ENCODE measurements around the gene GSTA2. TPM values are rescaled to one million over a fixed set of nuclear protein-coding genes. Genes with fewer than 3 reads are reported as not detected.

Gene GSTA2
- total RNA-seq, 1 donor from 2014 or later: not detected

- no peak for TF ChIP-seq CTCF (conservative IDR thresholded peaks at IDR 0.05; ENCODE audit: low read depth, low read length)
- DNase-seq (ENCODE audit: low read depth): no peak
- no peak overlapping the region for H3K4me3 ChIP-seq (ENCODE audit: low read depth, low read length)
Observed at GRCh38 chr6:52746213-52746612, 17.1 kb downstream of the GSTA2 start.

- TF ChIP-seq CTCF (conservative IDR thresholded peaks at IDR 0.05; ENCODE audit: low read depth, low read length): no peak
- no peak for DNase-seq (ENCODE audit: low read depth)
- H3K4me3 ChIP-seq (ENCODE audit: low read depth, low read length): no peak overlapping the region
Observed at GRCh38 chr6:52745764-52746201, 17.5 kb downstream of the GSTA2 start.

GRCh38 chr6:52741872-52742271, 21.4 kb downstream of the GSTA2 start:
- no peak for DNase-seq (ENCODE audit: low read depth)
- TF ChIP-seq CTCF (conservative IDR thresholded peaks at IDR 0.05; ENCODE audit: low read depth, low read length): no peak
- H3K4me3 ChIP-seq (ENCODE audit: low read depth, low read length): no peak overlapping the region

GRCh38 chr6:52739627-52740026, 23.6 kb downstream of the GSTA2 start:
- no peak for TF ChIP-seq CTCF (conservative IDR thresholded peaks at IDR 0.05; ENCODE audit: low read depth, low read length)
- no peak overlapping the region for H3K4me3 ChIP-seq (ENCODE audit: low read depth, low read length)
- no peak for DNase-seq (ENCODE audit: low read depth)

- no peak for TF ChIP-seq CTCF (conservative IDR thresholded peaks at IDR 0.05; ENCODE audit: low read depth, low read length)
- no peak for DNase-seq (ENCODE audit: low read depth)
- H3K4me3 ChIP-seq (ENCODE audit: low read depth, low read length): no peak overlapping the region
Observed at GRCh38 chr6:52739134-52739533, 24.1 kb downstream of the GSTA2 start.

GRCh38 chr6:52736145-52736544, 27.1 kb downstream of the GSTA2 start:
- no peak for DNase-seq (ENCODE audit: low read depth)
- no peak overlapping the region for H3K4me3 ChIP-seq (ENCODE audit: low read depth, low read length)
- no peak for TF ChIP-seq CTCF (conservative IDR thresholded peaks at IDR 0.05; ENCODE audit: low read depth, low read length)

- H3K4me3 ChIP-seq (ENCODE audit: low read depth, low read length): no peak overlapping the region
- TF ChIP-seq CTCF (conservative IDR thresholded peaks at IDR 0.05; ENCODE audit: low read depth, low read length): no peak
- no peak for DNase-seq (ENCODE audit: low read depth)
Observed at GRCh38 chr6:52735071-52735470, 28.2 kb downstream of the GSTA2 start.
